Activated CD4-positive, alpha-beta T cell treated with anti-CD3 and anti-CD28 coated beads, Interleukin-2, amount 50 U/mL, for 16 hours (primary cell): ENCODE results near the gene CADM1.

Experiments
- DNase-seq: peaks from one replicate; pipeline ENCODE4 v3.0.0-alpha.2; 2020

CADM1 gene

DNA sequence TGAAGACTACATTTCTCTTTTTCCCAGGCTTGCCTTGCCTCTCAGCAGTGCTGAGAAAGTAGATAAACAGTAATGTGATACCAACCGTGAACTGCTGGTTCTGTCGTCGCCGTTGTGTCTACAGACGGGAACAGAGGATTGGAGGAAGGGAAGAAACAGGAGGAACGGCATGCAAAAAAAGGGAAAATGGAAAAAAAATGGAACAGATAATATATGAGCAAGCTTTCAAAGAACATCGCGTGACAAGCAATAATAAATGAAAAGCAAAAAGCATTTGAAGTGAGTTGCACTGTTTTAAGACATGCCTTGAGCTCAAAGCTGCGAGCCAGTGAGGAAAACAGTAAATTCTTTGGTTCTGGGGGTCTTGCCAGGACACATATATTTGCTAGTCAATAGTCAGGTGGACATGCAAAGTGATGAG is 305.9 kb downstream of the CADM1 start:
- no peak for DNase-seq

DNA sequence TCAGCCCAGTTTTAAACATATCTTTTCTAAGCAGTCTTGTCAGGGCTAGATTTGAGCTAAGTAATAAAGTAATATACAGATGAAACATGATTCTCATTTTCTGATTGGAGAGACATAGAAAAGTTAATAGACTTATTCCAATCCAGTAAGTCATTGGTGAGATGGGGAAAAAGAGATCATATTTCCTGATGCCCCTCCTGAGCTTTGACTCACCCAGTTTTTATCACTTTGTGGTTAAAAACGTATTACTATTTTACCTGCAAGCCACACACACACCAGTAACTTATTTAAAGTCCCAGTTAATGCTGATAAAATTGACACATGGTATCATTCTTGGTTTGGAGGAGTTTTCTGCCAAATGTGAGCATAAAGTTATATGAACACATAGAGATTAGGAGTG is 306.8 kb downstream of the CADM1 start:
- no peak for DNase-seq

DNA sequence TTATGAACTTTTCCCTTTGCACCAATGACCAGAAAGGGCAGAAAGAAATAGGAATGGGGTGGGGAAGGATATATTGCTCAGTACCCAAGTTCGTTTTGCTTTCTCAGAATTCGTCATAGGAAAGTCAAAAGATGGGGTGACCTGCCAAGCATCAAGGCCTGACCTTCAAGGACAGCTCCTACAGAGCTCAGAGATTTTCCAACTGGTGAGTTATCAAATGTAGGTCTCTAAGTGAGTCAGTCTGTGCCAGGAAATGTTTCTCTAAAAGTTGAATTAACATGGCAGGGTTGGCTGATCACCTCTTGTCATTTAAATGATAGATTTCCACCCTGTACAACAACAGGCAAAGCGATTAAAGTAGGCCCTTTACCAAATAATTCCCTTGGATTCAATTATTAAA is 307.2 kb downstream of the CADM1 start:
- no peak for DNase-seq

DNA sequence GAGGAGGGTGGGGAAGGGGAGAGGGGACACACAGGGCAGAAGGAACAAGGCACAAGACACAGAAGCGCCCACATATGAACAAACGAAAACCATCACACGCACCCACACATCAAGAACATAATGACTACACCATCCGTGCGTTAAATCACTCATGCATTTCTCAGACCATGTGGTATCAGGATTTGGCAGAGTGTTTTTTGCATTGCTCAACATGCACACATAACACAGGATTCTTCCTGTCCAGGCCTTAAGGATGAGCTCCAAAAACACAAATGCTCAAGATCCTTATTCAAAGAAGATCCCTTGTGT is 309.5 kb downstream of the CADM1 start:
- DNase-seq, result peak; percentile 59

DNA sequence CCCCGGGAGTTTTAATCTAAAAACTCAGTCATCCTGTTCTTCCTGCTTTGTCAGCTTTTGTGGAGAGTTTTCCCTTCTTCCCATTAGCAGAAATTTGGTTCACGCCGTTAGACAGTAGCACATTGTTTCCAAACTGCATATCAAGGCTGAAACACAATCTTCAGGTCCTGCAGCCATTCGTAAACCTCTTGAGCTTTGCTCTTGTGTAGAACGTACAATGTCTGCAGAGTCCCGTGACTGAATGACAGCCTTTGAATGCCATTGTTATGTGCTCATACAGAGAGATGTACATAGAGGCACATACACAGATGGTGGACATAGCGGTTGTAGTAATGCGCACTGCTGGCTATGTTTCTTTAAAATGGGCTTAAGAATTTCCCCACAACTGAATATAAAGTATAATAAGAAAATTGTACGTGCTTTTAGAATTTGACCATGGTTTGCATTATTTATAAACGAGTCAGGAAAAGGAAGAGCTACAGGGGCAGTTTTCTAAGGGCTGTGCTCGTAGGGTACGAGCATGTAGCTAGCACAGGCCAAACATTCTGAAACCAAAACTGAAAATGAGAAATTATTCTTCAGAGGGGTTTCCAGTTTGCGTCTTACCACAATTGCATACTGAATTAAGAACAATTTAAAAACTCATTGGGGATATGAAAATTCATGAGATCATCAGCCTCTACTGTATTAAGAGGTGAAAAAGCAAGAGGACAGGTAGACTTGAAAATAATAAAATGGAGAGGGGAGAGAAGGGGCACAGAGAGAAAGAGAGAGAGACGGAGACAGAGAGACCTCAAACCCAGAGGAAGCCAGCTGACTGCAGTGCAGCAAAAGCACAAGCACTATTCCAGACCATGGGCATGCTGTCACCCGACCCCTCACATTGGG is 310.1 kb downstream of the CADM1 start:
- peak; percentile 51 for DNase-seq

DNA sequence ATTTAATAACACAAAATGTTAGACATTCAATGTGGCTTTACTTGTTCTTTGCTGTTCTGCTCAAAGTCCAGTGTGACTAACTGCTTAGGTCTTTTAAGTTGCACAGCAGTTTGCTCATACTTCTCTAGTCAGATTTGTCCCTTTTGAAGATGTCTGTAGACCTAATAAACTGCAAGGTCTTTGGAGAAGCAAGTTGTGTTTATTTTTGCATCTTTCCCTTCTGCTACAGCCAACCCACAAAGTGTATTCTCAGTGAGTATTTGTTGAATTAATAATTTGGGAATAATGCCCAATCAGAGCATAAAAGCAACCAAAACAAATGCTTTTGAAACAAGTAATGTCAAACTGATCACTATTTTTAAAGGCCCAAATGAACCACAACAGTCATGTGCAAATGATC is 312.5 kb downstream of the CADM1 start:
- no peak for DNase-seq

DNA sequence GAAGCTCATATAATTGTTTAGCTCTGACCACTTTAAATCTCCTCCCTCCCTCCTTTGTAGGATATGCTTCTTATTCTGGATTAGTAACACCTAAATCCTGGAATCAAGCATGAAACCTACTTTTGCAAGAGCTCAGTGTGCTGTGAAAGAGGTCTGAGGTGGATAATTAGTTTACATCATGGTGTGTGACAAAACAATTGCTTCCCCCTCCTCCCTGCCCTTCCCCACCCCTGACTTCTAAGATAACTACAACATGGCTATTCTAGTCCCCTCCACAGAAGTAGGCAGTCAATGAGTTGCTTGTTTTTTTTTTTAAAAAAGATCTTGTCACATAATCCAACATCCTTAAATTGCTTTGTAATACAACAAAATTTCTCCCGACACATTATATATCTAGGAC is 314.0 kb downstream of the CADM1 start:
- DNase-seq, result no peak

DNA sequence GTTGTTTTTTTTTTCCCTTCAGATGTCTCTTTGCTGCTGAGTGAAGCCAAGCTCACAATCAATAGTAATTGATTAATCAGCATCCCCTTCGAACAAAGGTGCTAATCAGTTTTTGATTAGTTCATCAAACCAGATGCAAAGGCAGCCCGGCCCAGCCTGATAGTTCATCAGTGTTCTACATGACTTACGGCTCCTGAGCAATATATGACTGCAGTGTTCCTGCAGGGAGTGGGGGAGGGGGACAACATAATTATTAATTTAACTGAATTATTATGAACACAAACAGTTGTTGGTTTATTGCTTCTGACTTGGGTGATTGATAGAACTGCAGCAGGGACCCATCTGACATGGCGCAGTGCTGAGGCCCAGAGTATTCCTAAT is 315.3 kb downstream of the CADM1 start:
- DNase-seq, result no peak

DNA sequence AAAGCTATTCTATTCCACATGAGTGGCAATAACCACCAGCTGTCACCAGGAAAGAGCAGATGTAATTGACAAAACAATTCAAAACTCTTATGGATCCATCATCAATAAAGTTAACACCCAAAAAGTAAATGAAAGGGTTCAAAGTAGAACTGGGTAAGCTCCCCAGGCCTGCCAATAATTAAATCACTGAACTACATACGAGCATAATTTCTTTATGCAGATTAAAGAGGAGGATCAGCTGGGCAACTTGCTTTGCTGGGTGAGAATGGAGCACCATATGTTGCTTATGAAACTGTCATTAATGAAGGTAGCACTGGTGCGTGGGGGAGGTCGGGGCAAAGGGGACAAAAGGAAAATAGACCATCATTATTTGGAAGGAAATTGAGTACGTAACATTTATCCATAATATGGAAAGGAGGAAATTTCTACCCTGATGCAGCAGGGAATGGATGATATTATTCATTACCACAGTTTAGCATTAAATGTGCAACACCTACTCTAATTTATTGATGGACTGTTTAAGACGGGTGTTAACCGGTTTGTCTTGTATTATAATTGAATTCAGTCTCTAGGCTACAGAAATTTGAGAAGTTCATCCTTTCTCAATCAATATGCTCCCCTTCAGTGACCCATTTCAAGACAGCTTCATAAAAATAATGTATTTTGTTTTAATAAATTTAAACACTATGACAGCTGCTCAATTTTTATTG is 315.9 kb downstream of the CADM1 start:
- DNase-seq, result no peak

DNA sequence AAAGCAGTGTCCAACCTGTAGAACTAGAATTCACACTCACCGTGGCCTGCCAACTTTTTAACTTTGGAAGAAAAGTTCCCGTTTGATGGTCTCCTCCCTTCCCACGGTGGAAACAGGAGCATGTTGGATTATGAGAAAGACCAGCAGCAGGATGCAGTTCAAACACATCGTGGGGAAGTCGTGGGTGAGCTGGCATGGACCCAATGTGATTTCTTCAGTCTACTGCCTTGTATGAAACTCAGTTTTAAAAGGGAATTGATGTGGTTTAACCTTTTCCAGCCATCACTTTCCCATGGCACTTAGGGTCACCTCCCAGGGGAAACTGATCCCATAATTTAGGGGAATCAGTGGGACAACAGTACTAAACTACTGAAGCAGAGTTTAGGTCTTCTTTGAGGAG is 318.3 kb downstream of the CADM1 start:
- DNase-seq, result no peak

DNA sequence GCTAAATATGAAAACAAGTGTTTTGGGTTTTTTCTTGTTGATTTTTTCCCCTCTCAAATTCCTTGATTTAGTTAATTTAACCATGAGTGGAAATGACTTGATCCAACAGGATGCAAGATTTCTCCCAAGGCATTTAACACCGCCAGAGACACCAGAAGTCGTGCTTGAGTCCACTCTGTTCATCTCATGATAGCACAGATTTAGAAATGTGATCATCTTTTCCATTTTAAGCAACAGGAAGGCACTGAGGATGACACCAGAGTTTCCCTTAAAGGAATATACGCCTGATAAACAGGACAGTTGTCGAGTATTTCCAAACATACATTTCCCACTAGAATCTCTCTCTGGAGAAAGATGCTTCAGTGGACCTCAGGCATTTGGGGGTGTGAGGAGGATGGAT is 318.7 kb downstream of the CADM1 start:
- no peak for DNase-seq

DNA sequence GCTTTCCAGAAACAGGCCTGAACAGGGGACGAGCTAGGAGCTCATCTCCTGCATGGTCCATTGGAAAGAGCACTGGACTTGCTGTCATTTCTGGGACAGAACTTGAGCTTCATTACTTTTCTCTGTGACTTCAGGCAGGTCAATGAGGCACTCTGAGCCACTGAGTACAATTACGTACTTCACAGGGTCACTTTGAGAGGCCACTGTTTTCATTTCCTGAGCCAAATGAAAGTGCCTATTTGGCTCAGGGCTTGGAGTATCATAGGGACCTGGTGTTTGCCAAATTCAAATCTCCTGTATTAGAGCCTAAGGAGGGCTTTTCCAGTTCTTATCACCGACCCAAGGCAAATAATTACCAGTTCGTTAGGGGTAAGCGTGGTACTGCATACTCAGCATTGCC is 319.3 kb downstream of the CADM1 start:
- no peak for DNase-seq

DNA sequence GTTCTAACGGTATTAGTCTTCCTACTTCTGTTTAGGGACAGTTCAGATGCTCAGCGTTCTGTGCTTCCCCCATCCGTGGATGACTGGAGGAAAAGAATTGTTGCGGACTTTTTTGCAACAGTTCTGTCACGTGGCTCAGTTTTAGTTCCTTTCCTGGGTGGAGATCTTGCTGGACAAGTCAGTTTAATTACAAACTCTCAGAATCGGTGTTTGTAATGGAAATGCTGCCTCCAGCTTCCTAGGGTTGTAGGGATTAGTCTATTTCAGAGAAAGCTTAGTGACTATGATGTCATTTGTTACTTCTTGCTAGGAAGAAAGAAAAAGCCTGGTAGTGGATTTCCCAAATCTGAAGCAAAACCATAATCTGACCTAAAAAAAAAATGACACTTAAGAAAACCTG is 320.4 kb downstream of the CADM1 start:
- no peak for DNase-seq

DNA sequence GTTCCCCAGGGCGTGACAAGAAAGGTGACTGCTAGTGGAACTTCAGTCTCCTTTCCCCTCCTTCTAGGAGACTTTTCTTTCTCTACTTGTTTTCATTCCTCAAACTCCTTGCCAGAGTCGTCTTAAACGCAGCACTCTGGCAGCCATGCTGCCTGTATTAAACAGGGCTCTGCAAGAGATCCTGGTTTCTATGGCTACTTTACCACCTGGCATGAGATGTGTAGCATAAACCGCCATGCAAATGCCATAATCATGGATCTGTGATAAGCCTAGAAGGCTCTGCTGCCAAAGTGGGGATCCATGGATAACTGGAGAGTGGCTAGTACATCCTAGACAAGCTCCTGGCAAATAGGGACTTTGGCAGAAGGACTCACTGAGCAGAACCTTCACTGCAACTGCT is 321.1 kb downstream of the CADM1 start:
- no peak for DNase-seq

DNA sequence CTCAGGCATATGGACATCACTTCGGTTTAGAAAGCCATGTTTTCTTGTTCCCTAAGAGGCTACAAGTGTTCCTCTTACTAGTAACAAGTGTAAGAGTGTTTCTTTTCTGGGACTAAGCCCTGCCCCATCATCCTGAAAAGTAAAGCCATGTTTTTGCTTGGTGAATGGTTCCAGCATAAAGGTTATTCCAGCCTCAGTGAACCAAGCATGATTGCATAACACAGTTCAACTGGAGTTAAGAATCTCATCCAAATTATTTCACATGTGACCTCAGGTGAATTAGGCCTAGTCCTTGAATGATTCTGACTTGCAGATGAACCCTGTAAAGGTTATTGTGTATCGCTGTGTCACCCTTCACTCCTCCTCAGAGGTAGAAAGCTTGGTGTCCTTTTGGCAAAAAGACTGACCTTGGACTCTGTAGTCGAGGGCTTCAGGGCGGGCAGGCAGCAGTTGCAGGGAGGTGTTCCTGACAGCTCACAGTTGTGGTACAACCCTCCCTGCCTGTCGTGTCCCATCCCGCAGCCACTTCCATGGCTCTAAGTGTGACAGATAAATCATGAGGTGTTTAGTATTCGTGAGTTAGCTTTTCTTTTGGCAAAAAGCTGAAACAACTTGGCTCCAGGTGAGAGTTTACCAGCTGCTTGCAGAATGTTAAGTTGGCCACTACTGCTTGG is 321.8 kb downstream of the CADM1 start:
- no peak for DNase-seq

DNA sequence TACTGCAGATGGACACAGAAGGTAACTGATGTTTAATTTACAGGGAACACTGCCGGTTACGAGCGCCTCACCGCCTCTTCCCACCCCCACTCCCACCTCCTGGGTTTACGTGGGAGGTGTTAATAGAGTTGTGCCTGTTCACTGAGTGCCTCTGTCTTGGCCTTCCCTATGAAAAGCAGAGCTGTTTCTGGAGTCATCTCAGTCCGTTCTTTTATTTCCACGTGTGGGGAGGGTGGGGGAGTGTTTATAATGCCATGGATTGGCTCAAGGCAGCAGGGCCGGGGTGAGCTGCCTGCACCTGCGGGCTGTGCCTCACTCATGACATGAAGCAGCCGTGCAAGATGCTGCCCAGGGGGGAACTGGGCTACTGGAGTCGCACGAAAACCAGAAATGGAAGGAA is 322.7 kb downstream of the CADM1 start:
- DNase-seq, result no peak

DNA sequence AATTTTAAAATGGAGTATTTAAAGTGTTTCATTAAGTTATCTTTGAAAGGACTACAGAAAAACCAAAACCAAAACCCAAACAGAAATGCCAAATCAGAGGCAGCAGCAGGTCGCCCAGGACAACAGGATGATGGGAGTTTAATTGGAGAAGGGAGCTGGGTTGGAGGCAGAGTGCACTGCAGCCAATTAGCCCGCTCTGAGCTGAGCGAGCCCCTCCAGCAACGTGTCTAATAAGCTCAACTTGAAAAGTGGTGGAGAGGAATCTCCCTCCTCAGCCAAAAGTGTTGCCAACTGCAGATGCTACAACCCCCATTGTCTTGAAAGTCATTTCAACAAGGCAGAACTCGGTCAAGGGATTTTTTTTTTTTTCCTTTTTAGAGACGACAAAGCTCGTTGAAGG is 323.9 kb downstream of the CADM1 start:
- DNase-seq, result no peak

DNA sequence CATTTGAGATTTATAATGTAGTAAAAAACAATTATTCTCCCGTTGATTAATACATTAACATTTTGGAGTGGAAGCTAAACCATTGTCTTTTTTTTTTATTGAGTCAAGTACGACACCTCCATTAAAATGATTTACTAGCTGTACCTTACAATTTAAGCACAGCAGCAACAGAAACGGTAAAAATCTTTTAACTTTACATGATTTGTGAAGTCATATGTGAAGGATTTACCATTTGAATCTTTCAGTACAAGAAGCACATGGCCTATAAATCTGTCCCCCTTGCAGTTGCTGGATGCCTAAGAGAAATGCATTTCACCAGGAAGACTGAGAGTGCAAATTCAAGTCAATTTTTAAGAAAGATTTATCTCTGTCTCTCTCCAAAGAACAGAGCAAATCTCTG is 324.6 kb downstream of the CADM1 start:
- no peak for DNase-seq

DNA sequence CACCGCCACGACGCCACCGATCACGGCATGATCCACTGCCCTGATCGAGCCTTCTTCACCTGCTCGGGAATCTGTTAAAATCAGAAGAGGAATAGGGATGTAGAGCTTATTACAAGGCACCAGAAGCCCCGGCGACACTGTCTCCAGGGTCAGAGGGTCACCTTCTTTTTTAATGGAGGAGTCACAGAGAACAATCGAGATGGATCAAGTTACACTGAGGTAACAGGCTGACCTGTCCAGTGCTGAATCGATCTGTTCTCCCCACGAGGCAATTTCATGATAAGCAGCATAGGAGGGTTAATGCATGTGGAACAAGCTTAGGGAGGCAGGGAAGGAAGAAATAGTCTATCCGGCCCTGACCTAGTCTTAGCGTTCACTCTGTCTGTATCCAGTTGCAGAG is 325.5 kb downstream of the CADM1 start:
- no peak for DNase-seq

DNA sequence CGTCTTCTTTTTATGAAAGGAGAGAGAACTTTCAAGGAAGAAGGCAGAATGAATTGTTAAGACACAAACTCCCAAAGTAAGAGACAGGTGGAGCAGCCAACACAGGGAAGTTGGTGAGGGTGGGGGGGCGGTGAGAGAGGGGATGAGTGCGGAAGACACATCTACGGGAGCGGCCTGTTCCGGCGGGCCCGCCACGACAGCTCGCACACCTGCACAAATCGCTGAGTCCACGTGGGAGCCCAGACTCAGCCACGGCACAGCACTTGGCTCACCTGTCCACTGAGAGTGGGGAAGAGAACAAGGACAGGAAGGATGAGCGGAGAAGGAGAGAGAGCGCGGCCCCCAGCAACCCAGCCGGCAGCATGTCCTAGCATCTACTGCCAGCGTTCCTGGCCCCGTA is 331.1 kb downstream of the CADM1 start:
- no peak for DNase-seq

DNA sequence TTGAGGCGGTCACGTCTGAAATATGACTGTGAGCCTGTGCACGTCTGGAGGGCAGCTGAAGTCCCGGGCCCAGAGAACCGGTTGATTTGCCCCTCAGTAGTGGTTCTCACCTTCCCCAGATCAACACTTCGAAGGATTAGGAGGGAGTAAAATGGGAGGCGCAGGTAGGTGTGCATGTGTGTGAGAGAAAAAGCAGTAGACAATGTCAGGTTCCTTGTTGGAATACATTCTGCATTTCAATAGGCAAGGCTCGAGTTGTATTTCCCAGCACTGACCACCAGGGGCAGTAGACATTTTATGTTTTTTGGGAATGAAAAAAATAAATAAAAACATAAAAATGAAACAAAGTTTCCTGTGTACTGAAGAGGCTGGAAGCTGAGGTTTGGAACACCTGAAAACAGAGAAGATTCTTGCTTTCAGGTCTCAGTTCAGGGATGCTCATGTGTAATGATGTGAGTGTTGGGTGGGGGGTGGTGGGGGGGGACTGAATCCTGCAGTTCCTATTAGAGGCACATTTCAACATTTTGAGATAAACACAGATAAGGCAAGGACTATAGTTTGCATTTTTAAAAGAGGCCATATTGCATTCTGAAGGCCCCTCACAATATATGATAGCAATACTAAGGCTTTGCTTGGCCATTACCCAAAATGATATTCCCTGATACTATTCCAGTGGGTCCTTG is 333.9 kb downstream of the CADM1 start:
- peak; percentile 46 for DNase-seq

DNA sequence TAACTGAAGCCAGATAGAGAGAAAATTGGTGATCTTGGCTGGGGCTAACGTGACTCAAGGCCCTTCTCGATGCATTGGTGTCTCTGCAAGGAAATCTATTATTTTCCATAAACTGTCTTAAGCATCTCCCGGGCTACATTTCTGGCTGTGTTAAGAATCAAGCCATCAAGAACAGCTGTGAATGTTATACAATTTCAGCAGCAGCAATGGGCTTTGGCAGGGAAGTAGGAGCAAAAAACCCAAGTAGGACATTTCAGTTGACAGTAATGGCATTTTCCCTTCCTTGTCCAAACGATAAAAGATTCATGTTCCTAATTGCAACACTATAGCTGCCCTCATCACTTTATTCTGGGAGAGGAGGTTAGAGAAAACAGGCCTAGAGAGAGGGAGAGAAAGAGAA is 335.0 kb downstream of the CADM1 start:
- DNase-seq, result no peak

DNA sequence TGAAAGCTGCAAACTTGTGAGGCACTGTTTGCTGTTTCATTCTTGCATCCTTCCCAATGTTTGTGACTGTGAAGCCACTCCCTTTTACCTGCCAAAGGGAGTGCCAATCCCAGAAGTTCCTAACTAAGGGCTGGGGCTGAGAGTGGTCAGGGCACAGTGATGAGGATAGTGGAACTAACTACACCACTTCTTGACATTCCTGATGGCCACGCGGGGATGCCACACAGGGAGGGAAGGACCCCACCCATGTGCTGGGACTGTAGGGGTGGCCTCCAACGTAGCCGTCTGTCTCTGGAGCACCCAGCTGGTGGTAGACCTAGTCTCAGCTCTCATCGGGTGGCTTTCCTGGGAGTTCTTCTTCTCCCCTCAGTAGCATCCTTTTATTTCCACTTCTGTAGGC is 335.5 kb downstream of the CADM1 start:
- DNase-seq, result no peak

DNA sequence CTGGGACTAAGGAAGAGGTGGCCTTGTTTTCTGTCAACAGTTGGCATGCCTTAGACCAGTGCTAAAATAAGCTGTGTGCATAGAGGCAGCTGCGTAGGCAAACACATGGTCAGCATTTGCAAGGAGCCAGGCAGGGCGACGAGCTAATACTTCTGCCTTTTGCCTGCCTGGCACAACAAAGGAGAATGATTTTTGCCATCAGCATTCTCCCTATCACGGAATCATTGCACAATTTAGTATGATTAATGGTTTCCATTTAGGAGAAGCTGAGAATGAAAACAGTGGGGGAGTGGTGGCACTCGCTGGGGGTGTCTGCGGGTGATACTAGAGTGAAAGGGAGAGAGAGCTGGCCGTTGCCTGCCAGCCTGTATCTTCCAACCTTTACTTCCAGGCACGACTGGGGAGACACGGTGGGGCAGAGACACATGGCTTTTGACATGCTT is 336.0 kb downstream of the CADM1 start:
- DNase-seq, result no peak
